Mammary epithelial cell (primary cell): Measurements from ENCODE around the gene RNF157.

Source experiments
- EZH2 ChIP-seq: IDR thresholded peaks from 2 replicates; pipeline ENCODE4 v1.6.1; 2012; ENCODE audit warnings: low read length, inconsistent platforms, borderline replicate concordance
- TF ChIP-seq, protein P1 (sequence below), 2 donors: IDR thresholded peaks in 1 of 2; conservative IDR thresholded peaks in 1 of 2; 2 replicates each; pipeline ENCODE4 v1.5.1; 2011 to 2012; ENCODE audit warnings: inconsistent platforms in 2 of 2, low read length in 2 of 2, mild to moderate bottlenecking in 2 of 2, control low read depth in 1 of 2, low read depth in 1 of 2; ENCODE audit not compliant: insufficient read depth in 1 of 2; ENCODE audit errors: extremely low read depth in 1 of 2

DNA sequence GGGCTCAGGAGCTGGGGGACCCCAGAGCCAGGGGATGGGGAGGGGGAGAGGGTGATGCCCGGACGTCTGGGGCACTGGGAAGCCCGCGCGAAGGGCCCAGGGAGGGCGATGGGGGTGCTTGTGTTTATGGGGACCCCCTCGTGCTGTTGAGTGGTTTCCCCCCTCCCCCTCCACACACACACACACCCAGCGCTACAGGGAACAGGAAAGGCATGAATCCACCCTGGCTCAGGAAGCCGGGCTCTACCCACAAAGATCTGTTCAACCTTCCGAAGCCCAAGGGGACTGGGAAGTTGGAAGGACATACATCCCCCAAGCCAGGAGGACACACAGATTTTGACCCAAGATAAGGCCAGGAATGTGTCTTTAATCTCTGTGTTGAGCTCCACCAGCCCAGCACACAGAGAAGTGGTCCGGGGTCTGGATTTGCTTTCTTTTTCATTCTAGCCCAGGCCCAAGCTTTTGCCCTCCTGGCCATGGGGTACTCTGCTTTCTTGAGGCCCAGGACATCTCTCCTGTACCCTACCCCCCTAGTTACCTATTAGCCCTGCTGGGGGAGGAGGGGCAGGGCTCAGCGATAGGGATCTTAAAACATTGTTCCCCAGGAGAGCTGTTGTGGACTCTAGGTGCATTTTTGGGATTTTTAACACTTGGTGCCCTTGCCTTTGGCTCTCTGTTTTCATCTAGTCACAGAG, 26.1 kb upstream of the RNF157 start:
- TF ChIP-seq, protein P1, sequence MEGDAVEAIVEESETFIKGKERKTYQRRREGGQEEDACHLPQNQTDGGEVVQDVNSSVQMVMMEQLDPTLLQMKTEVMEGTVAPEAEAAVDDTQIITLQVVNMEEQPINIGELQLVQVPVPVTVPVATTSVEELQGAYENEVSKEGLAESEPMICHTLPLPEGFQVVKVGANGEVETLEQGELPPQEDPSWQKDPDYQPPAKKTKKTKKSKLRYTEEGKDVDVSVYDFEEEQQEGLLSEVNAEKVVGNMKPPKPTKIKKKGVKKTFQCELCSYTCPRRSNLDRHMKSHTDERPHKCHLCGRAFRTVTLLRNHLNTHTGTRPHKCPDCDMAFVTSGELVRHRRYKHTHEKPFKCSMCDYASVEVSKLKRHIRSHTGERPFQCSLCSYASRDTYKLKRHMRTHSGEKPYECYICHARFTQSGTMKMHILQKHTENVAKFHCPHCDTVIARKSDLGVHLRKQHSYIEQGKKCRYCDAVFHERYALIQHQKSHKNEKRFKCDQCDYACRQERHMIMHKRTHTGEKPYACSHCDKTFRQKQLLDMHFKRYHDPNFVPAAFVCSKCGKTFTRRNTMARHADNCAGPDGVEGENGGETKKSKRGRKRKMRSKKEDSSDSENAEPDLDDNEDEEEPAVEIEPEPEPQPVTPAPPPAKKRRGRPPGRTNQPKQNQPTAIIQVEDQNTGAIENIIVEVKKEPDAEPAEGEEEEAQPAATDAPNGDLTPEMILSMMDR (conservative IDR thresholded peaks at IDR 0.05 in 1 of 2, IDR thresholded peaks at IDR 0.05 in 1 of 2; ENCODE audit: extremely low read depth in 1 of 2, insufficient read depth in 1 of 2, low read depth in 1 of 2, low read length in 2 of 2), result no peak
- no peak for TF ChIP-seq EZH2
